GM12878 (cell line): ENCODE measurements around the gene CD9. TPM values are rescaled to one million over a fixed set of nuclear protein-coding genes. Genes with fewer than 3 reads are reported as not detected.

Experiments used
- ATAC-seq: fragments of 200-7000 bp; cut with Tn5 transposase; 3 replicates; pipeline ENCODE4 v1.9.1; 2020; ENCODE audit warnings: mild to moderate bottlenecking, moderate library complexity
- BruUV-seq: library from RNA; stranded (reverse); fragments of 400-500 nt; replicated peaks from 2 replicates; lab custom pipeline; 2021; lab: Mats Ljungman, UMichigan
- CTCF ChIA-PET: fragments of 300-600 bp; sonication (Branson Sonifier 250); formaldehyde crosslinking; extraction: SDS; loops from one replicate; lab custom pipeline; 2021; ENCODE audit warnings: inconsistent platforms; lab: Yijun Ruan, JAX
- POLR2A ChIA-PET: fragments of 350-600 bp; formaldehyde crosslinking; extraction: SDS; loops from one replicate; lab custom pipeline; 2021; ENCODE audit warnings: inconsistent platforms; lab: Charles Lee
- RAD21 ChIA-PET: fragments of 300-600 bp; sonication (Branson Sonifier 250); formaldehyde crosslinking; loops from one replicate; lab custom pipeline; 2023; ENCODE audit warnings: antibody characterized with exemption; ENCODE audit not compliant: unreplicated experiment; lab: Charles Lee
- SMC1A ChIA-PET: fragments of 300-600 bp; sonication (Branson Sonifier 250); formaldehyde crosslinking; loops from one replicate; lab custom pipeline; 2023; ENCODE audit not compliant: unreplicated experiment, uncharacterized antibody; lab: Charles Lee
- DNase-seq: peaks from one replicate; pipeline ENCODE4 v3.0.0-alpha.2; 2011; ENCODE audit warnings: low read depth, low spot score
- FAIRE-seq: peaks from 3 replicates; lab custom pipeline; 2011; peaks lifted over from hg19 to GRCh38; lab: Jason Lieb, UNC
- H2AFZ ChIP-seq: 2 replicates; pipeline ENCODE4 v1.6.0; 2011; ENCODE audit warnings: low read depth, low read length, control low read depth; ENCODE audit not compliant: control insufficient read depth
- H3K27ac ChIP-seq: 2 replicates; pipeline ENCODE4 v1.5.1; 2011; ENCODE audit warnings: control low read depth; ENCODE audit not compliant: control insufficient read depth, insufficient read depth
- H3K27me3 ChIP-seq, 2 experiments: replicated peaks in 1 of 2; 2 replicates each; pipeline versions ENCODE4 v1.6.0 to v1.6.1; 2011; ENCODE audit warnings: low read length in 1 of 2; ENCODE audit not compliant: control insufficient read depth in 2 of 2, insufficient read depth in 2 of 2
- H3K36me3 ChIP-seq, 2 experiments: 2 replicates each; pipeline ENCODE4 v1.5.1; 2011; ENCODE audit warnings: low read length in 1 of 2; ENCODE audit not compliant: control insufficient read depth in 2 of 2, insufficient read depth in 2 of 2
- H3K4me1 ChIP-seq: 2 replicates; pipeline ENCODE4 v1.6.1; 2011; ENCODE audit warnings: mild to moderate bottlenecking, low read length, moderate library complexity, mixed read lengths; ENCODE audit not compliant: control insufficient read depth, insufficient read depth
- H3K4me2 ChIP-seq: 2 replicates; pipeline ENCODE4 v1.6.0; 2011; ENCODE audit warnings: control low read depth; ENCODE audit not compliant: control insufficient read depth, insufficient read depth
- H3K4me3 ChIP-seq: fragments of 200-600 bp; sonication (generic); 2 replicates; pipeline ENCODE4 v1.5.1; 2016
- H3K79me2 ChIP-seq: 2 replicates; pipeline ENCODE4 v1.6.0; 2011; ENCODE audit warnings: low read length; ENCODE audit not compliant: control insufficient read depth, insufficient read depth
- H3K9ac ChIP-seq: 2 replicates; pipeline ENCODE4 v1.8.0; 2011; ENCODE audit warnings: low read length, control low read depth, mixed read lengths; ENCODE audit not compliant: control insufficient read depth, insufficient read depth
- H3K9me3 ChIP-seq: replicated peaks from 3 replicates; pipeline ENCODE4 v1.5.1; 2011; ENCODE audit warnings: mild to moderate bottlenecking, low read length; ENCODE audit not compliant: control insufficient read depth, insufficient read depth
- H4K20me1 ChIP-seq: 2 replicates; pipeline ENCODE4 v1.6.0; 2011; ENCODE audit not compliant: control insufficient read depth, insufficient read depth
- CEBPZ ChIP-seq: fragments of 150-350 bp; IDR thresholded peaks from 2 replicates; pipeline ENCODE4 v1.6.1; 2016; ENCODE audit warnings: low read depth, low read length
- CTCF ChIP-seq, 3 experiments: IDR thresholded peaks in 2 of 3; conservative IDR thresholded peaks in 1 of 3; 2 replicates each; pipeline ENCODE4 v1.5.1; 2011; ENCODE audit warnings: low read depth in 3 of 3, low read length in 3 of 3, mild to moderate bottlenecking in 3 of 3, control low read depth in 2 of 3, moderate library complexity in 2 of 3, inconsistent platforms in 1 of 3, mixed read lengths in 1 of 3; ENCODE audit not compliant: control insufficient read depth in 2 of 3, insufficient read depth in 1 of 3; ENCODE audit errors: extremely low read depth in 1 of 3
- EGR1 ChIP-seq, 2 experiments: IDR thresholded peaks; 1 replicate in 1 of 2; 2 replicates in 1 of 2; pipeline ENCODE4 v1.6.1; 2011 to 2012; ENCODE audit warnings: low read depth in 2 of 2, low read length in 2 of 2, borderline replicate concordance in 1 of 2, mild to moderate bottlenecking in 1 of 2, moderate library complexity in 1 of 2
- IKZF2 ChIP-seq, 2 experiments: fragments of 450-650 bp; IDR thresholded peaks; 2 replicates each; pipeline ENCODE4 v1.6.1; 2017; ENCODE audit warnings: mild to moderate bottlenecking in 2 of 2, moderate library complexity in 2 of 2
- NFYB ChIP-seq: IDR thresholded peaks from 2 replicates; pipeline ENCODE4 v1.6.1; 2011; ENCODE audit warnings: low read depth, mild to moderate bottlenecking, low read length, improper control_type of control experiment, moderate library complexity; ENCODE audit not compliant: insufficient read depth
- NKRF ChIP-seq: fragments of 450-650 bp; conservative IDR thresholded peaks from 2 replicates; pipeline ENCODE4 v1.6.1; 2017; ENCODE audit warnings: mild to moderate bottlenecking, moderate library complexity
- POU2F2 ChIP-seq: IDR thresholded peaks from 3 replicates; pipeline ENCODE4 v1.6.1; 2011; ENCODE audit warnings: low read depth, mild to moderate bottlenecking, low read length, borderline replicate concordance
- RELB ChIP-seq: fragments of 450-650 bp; IDR thresholded peaks from 2 replicates; pipeline ENCODE4 v1.6.1; 2017; ENCODE audit warnings: low read depth, mild to moderate bottlenecking, moderate library complexity
- TCF3 ChIP-seq: IDR thresholded peaks from 2 replicates; pipeline ENCODE4 v1.6.1; 2012; ENCODE audit warnings: low read depth, mild to moderate bottlenecking, low read length, borderline replicate concordance; ENCODE audit not compliant: insufficient read depth
- WGBS: methylation state at CpG from one replicate; pipeline ENCODE4 v1.1.6; 2016; ENCODE audit warnings: low lambda C conversion rate; ENCODE audit not compliant: insufficient replicate concordance, insufficient coverage; ENCODE audit errors: missing lambda C conversion rate; 5-methylcytosine and 5-hydroxymethylcytosine counted together
- in situ Hi-C: fragments of 300-500 bp; cut with MboI; formaldehyde crosslinking; loops from 9 replicates; pipeline ENCODE4 v1.14.3; 2018; ENCODE audit warnings: mixed read lengths
- intact Hi-C: fragments of 100-400 bp; cut with micrococcal nuclease; formaldehyde crosslinking; loops from one replicate; pipeline ENCODE4 v1.14.2; 2022; ENCODE audit not compliant: unreplicated experiment
- polyA plus RNA-seq, 11 experiments: library from polyadenylated mRNA; depleted of rRNA in 4 of 11; unstranded in 6 of 11; stranded (reverse) in 5 of 11; fragments of >200 nt; fragmentation: Nextera tagmentation in 4 of 11; fragmentation: Illumina TruSeq in 1 of 11; extraction: Ambion mirVana in 4 of 11; extraction: Trizol in 1 of 11; gene quantifications; 1 replicate in 1 of 11; 2 replicates in 10 of 11; pipeline versions ENCODE4 v1.2.1 to v1.2.3, GENCODE V29; 2011 to 2016; ENCODE audit warnings: inconsistent platforms in 2 of 11, missing spikeins in 2 of 11, low read depth in 1 of 11
- total RNA-seq, 4 experiments: library from RNA; depleted of rRNA in 3 of 4; stranded (reverse); fragments of >200 nt in 3 of 4; fragmentation: Illumina TruSeq in 1 of 4; extraction: Trizol in 1 of 4; gene quantifications; 2 replicates each; pipeline versions ENCODE4 v1.2.1 to v1.2.3, GENCODE V29; 2013 to 2021

Gene CD9
- total and polyA plus RNA-seq, 10 of the 15 experiments (the other 5 are each of a cell fraction or from before 2014, with no cell fraction given) = 4.8 to 29.9 (median 9.7) TPM

GRCh38 chr12:6277982-6278438 lies 77.8 kb downstream of the CD9 start:
- DNase-seq (no peak), ATAC-seq (peak; percentile 62), FAIRE-seq (no peak)
- ChIA-PET SMC1A (interaction anchor here (0.9 to 10.3 kb wide), 17 partner anchors 10 to 289 kb away, joined by 3 to 107 read pairs (median 7); partner anchors contain the start of genes CD9 and VAMP1), POLR2A (interaction anchor here (0.7 to 5.5 kb wide), 7 partner anchors 9 to 84 kb away, joined by 3 to 43 read pairs (median 3); partner anchors contain the start of gene CD9), CTCF (interaction anchor here (0.8 to 10.1 kb wide), 20 partner anchors 9 to 289 kb away, joined by 3 to 401 read pairs (median 6); partner anchors contain the start of gene CD9), RAD21 (interaction anchor here (0.5 to 9.8 kb wide), 15 partner anchors 11 to 290 kb away, joined by 3 to 304 read pairs (median 5); partner anchors contain the start of gene CD9)
- Histone ChIP-seq H3K27ac (no peak overlapping the region; the same call in 1 of the 2 replicates), H2AFZ (peak overlapping the region; percentile 75), H3K36me3 (no peaks in the 10 kb centered on the region), H3K79me2 (no peaks in the 10 kb centered on the region), H3K27me3 (no peaks in the 10 kb centered on the region), H3K4me2 (peak overlapping the region; percentile 96), H3K9me3 (no peaks in the 10 kb centered on the region), H3K9ac (peak overlapping the region; percentile 53), H3K4me1 (peaks cover 12% of the 10 kb centered on the region), H4K20me1 (no peaks in the 10 kb centered on the region), H3K4me3 (peak overlapping the region; percentile 52; the same call in 1 of the 2 replicates)
- in situ Hi-C loops (loop anchor here (5.0 kb wide), 1 partner anchor 86 kb away; no protein-coding TSS in a partner anchor), intact Hi-C loops (loop anchor here (1.0 kb wide), 1 partner anchor 83 kb away; no protein-coding TSS in a partner anchor)
- WGBS = 8% methylated on average over 15 of the region's 15 CpGs
- no TSS peak for BruUV-seq
- no peak for TF ChIP-seq CTCF (IDR thresholded peaks at IDR 0.05 in 2 of 3, conservative IDR thresholded peaks at IDR 0.05 in 1 of 3; ENCODE audit: control insufficient read depth in 2 of 3, extremely low read depth in 1 of 3, insufficient read depth in 1 of 3, low read depth in 3 of 3, low read length in 3 of 3)
- TF ChIP-seq CEBPZ = no peak
- no peak for TF ChIP-seq NKRF
- peak in 1 of 2 experiments; percentile 20; a peak in 1 of 4 replicates for TF ChIP-seq IKZF2 (IDR thresholded peaks at IDR 0.05)
- 0 out of 3 replicates have a peak, but pooled peaks have one; percentile 27 for TF ChIP-seq POU2F2
- TF ChIP-seq TCF3 = no peak
- no peak for TF ChIP-seq NFYB
- TF ChIP-seq RELB = peak; percentile 82
- TF ChIP-seq EGR1 (IDR thresholded peaks at IDR 0.05; ENCODE audit: borderline replicate concordance in 1 of 2, low read depth in 2 of 2, low read length in 2 of 2) = peak in 1 of 2 experiments; percentile 66; a peak in 1 of 3 replicates
